K562 (cell line): Measurements from ENCODE around the gene HDAC3. TPM values are rescaled to one million over a fixed set of nuclear protein-coding genes. Genes with fewer than 3 reads are reported as not detected.

ENCODE experiments used
- CC2D1A ChIP-seq: fragments of 450-650 bp; IDR thresholded peaks from 2 replicates; pipeline ENCODE4 v1.6.1; 2017; ENCODE audit warnings: mild to moderate bottlenecking
- HDGF ChIP-seq: fragments of 450-650 bp; IDR thresholded peaks from 2 replicates; pipeline ENCODE4 v1.6.1; 2016
- ILF3 ChIP-seq: fragments of 450-650 bp; IDR thresholded peaks from 2 replicates; pipeline ENCODE4 v1.6.1; 2018; ENCODE audit warnings: antibody characterized with exemption, mild to moderate bottlenecking, moderate library complexity, borderline replicate concordance
- JUN ChIP-seq, 2 experiments: sonication (generic) in 1 of 2; formaldehyde crosslinking in 1 of 2; IDR thresholded peaks; 2 replicates each; pipeline versions ENCODE4 v1.6.1 to v1.8.0; 2012 to 2022; ENCODE audit warnings: borderline replicate concordance in 2 of 2, mild to moderate bottlenecking in 2 of 2, improper control_type of control experiment in 1 of 2, low read depth in 1 of 2, low read length in 1 of 2, missing genetic modification reagents in 1 of 2
- MBD1 ChIP-seq: fragments of 250-450 bp; sonication (Bioruptor Pico); IDR thresholded peaks from 2 replicates; pipeline ENCODE4 v1.8.0; 2022; ENCODE audit warnings: inconsistent platforms
- NCOA2 ChIP-seq, 2 experiments: fragments of 450-650 bp; IDR thresholded peaks; 2 replicates each; pipeline ENCODE4 v1.6.1; 2018; ENCODE audit warnings: mild to moderate bottlenecking in 2 of 2, moderate library complexity in 1 of 2; ENCODE audit not compliant: partially characterized antibody in 2 of 2
- NR4A1 ChIP-seq, 2 experiments: fragments of 250-450 bp in 1 of 2; fragments of 450-650 bp in 1 of 2; sonication (Bioruptor Pico) in 1 of 2; IDR thresholded peaks; 2 replicates each; pipeline versions ENCODE4 v1.4.0 to v1.6.1; 2016 to 2020; ENCODE audit warnings: mild to moderate bottlenecking in 2 of 2, missing compliant biosample characterization in 1 of 2, missing genetic modification characterization in 1 of 2, moderate library complexity in 1 of 2
- PCBP1 ChIP-seq: fragments of 200-400 bp; formaldehyde crosslinking; IDR thresholded peaks from 2 replicates; pipeline ENCODE4 v1.6.1; 2018; ENCODE audit warnings: mild to moderate bottlenecking, low read depth, low read length; ENCODE audit not compliant: poor library complexity, severe bottlenecking
- POLR2A ChIP-seq: fragments of 450-650 bp; conservative IDR thresholded peaks from 2 replicates; pipeline ENCODE4 v1.6.1; 2016
- PRDM10 ChIP-seq: fragments of 450-650 bp; IDR thresholded peaks from 2 replicates; pipeline ENCODE4 v1.6.1; 2018; ENCODE audit not compliant: partially characterized antibody
- RHOXF2B ChIP-seq: fragments of 250-450 bp; sonication (Bioruptor Pico); conservative IDR thresholded peaks from 2 replicates; pipeline ENCODE4 v1.5.1; 2021
- SREBF1 ChIP-seq: fragments of 150-350 bp; IDR thresholded peaks from 2 replicates; pipeline ENCODE4 v1.6.1; 2014; ENCODE audit warnings: antibody characterized with exemption, low read depth, low read length, borderline replicate concordance
- STAT5A ChIP-seq: IDR thresholded peaks from 2 replicates; pipeline ENCODE4 v1.6.1; 2012; ENCODE audit warnings: low read length, inconsistent platforms, borderline replicate concordance
- TAF7 ChIP-seq: fragments of 450-650 bp; IDR thresholded peaks from 2 replicates; pipeline ENCODE4 v1.6.1; 2016; ENCODE audit warnings: missing genetic modification characterization, missing compliant biosample characterization
- TGIF2 ChIP-seq: sonication (generic); formaldehyde crosslinking; IDR thresholded peaks from 2 replicates; pipeline ENCODE4 v1.8.1; 2022; ENCODE audit warnings: mild to moderate bottlenecking, missing genetic modification reagents, moderate library complexity
- TRIM25 ChIP-seq: fragments of 450-650 bp; IDR thresholded peaks from 2 replicates; pipeline ENCODE4 v1.7.0; 2016; ENCODE audit warnings: borderline replicate concordance
- U2AF1 ChIP-seq: fragments of 200-400 bp; formaldehyde crosslinking; optimal IDR thresholded peaks from 2 replicates; pipeline ENCODE3; 2017; ENCODE audit warnings: mild to moderate bottlenecking, low read depth, low read length, moderate library complexity
- ZNF146 ChIP-seq: IDR thresholded peaks from one replicate; pipeline ENCODE4 v1.6.1; 2018; ENCODE audit warnings: missing compliant biosample characterization; ENCODE audit not compliant: unreplicated experiment
- ZNF311 ChIP-seq: fragments of 250-450 bp; sonication (Bioruptor Pico); IDR thresholded peaks from 2 replicates; pipeline ENCODE4 v1.4.0; 2020; ENCODE audit warnings: mild to moderate bottlenecking, moderate library complexity
- ZNF384 ChIP-seq: IDR thresholded peaks from 2 replicates; pipeline ENCODE4 v1.6.1; 2012; ENCODE audit warnings: low read depth, low read length, improper control_type of control experiment
- ZNF445 ChIP-seq: fragments of 250-450 bp; sonication (Bioruptor Pico); IDR thresholded peaks from 2 replicates; pipeline ENCODE4 v1.4.0; 2020; ENCODE audit warnings: low read depth, mild to moderate bottlenecking, moderate library complexity
- ZNF583 ChIP-seq: fragments of 250-450 bp; sonication (Bioruptor Pico); IDR thresholded peaks from 2 replicates; pipeline ENCODE4 v1.4.0; 2020
- polyA plus RNA-seq, 8 experiments: library from polyadenylated mRNA; depleted of rRNA in 4 of 8; stranded (reverse) in 5 of 8; unstranded in 3 of 8; fragments of >200 nt; fragmentation: Nextera tagmentation in 2 of 8; fragmentation: Illumina TruSeq in 1 of 8; extraction: Ambion mirVana in 2 of 8; extraction: Trizol in 1 of 8; gene quantifications; 2 replicates each; pipeline versions ENCODE4 v1.2.1 to v1.2.3, GENCODE V29; 2011 to 2014; ENCODE audit warnings: inconsistent platforms in 1 of 8, missing spikeins in 1 of 8
- total RNA-seq, 7 experiments: library from RNA; depleted of rRNA in 6 of 7; stranded (reverse); fragments of >200 nt in 6 of 7; fragmentation: Illumina TruSeq in 2 of 7; extraction: Trizol in 2 of 7; gene quantifications; 2 replicates each; pipeline versions ENCODE4 v1.2.1 to v1.2.3, GENCODE V29; 2011 to 2021; ENCODE audit warnings: low replicate concordance in 1 of 7

Gene HDAC3
- total and polyA plus RNA-seq, 9 of the 15 experiments (the other 6 are each of a cell fraction or from before 2014, with no cell fraction given), result 89.7 to 191 (median 119) TPM

- TF ChIP-seq ZNF311 (CRISPR knock-in tag) (no peak), ZNF384 (peak; percentile 60), NCOA2 (IDR thresholded peaks at IDR 0.05; ENCODE audit: partially characterized antibody in 2 of 2) (no peak), HDGF (no peak), NR4A1 (CRISPR knock-in tag; IDR thresholded peaks at IDR 0.05) (peak; percentile 74; the same call in 1 of the 2 replicates), NR4A1 (tag; IDR thresholded peaks at IDR 0.05) (no peak), TGIF2 (CRISPR knock-in tag) (no peak; the same call in 1 of the 2 replicates), ZNF583 (CRISPR knock-in tag) (no peak), MBD1 (CRISPR knock-in tag) (no peak), STAT5A (no peak), ZNF146 (CRISPR knock-in tag) (no peak), POLR2A (no peak), SREBF1 (peak; percentile 89; the same call in 1 of the 2 replicates), PRDM10 (peak; percentile 99), TRIM25 (no peak), CC2D1A (peak; percentile 60), TAF7 (tag) (no peak), PCBP1 (peak; percentile 91), JUN (IDR thresholded peaks at IDR 0.05; ENCODE audit: borderline replicate concordance, low read depth, low read length) (peak; percentile 58; the same call in 1 of the 2 replicates), JUN (CRISPR knock-in tag; IDR thresholded peaks at IDR 0.05; ENCODE audit: borderline replicate concordance) (peak; percentile 66; the same call in 1 of the 2 replicates), ZNF445 (CRISPR knock-in tag) (no peak), RHOXF2B (CRISPR knock-in tag) (no peak), U2AF1 (peak; percentile 48), ILF3 (no peak)
Observed at GRCh38 chr5:141618804-141619554, 17.7 kb downstream of the HDAC3 start, which contains the start of gene DIAPH1 (continued).
